Measurements from ENCODE around the gene GINS1.

Gene GINS1

GRCh38 chr20:25496165-25496967, 88.9 kb downstream of the GINS1 start:
- DNase-seq, result no peak

GRCh38 chr20:25496968-25497401, 89.5 kb downstream of the GINS1 start:
- no peak for DNase-seq

GRCh38 chr20:25497586-25498279, 90.3 kb downstream of the GINS1 start:
- no peak for DNase-seq

All from stimulated activated CD4-positive, alpha-beta T cell treated with anti-CD3 and anti-CD28 coated beads, Interleukin-12 subunit alpha, Interleukin-12 subunit beta, amount 100 ng/mL, for 4 hours (primary cell).